Stimulated activated CD4-positive, alpha-beta T cell treated with anti-CD3 and anti-CD28 coated beads, TNF-alpha, amount 100 ng/mL, for 24 hours (primary cell): ENCODE data around the gene KRTAP25-1.

ENCODE experiments used
- DNase-seq, 3 experiments: peaks; one replicate each; pipeline ENCODE4 v3.0.0-alpha.2; 2020; ENCODE audit warnings: low read depth in 3 of 3

Gene KRTAP25-1

GRCh38 chr21:30248844-30249243 lies 40.5 kb downstream of the KRTAP25-1 start:
- DNase-seq: no peak

- no peak for DNase-seq
Observed at GRCh38 chr21:30245061-30245460, 44.3 kb downstream of the KRTAP25-1 start.

GRCh38 chr21:30243691-30244090 lies 45.6 kb downstream of the KRTAP25-1 start:
- DNase-seq: no peak

- DNase-seq: no peak
Observed at GRCh38 chr21:30240661-30241060, 48.7 kb downstream of the KRTAP25-1 start.
